ENCODE results near the gene PROX1. TPM values are rescaled to one million over a fixed set of nuclear protein-coding genes. Genes with fewer than 3 reads are reported as not detected.

Gene PROX1
- total RNA-seq, 1 donor from 2014 or later = under 0.01 TPM

DNA sequence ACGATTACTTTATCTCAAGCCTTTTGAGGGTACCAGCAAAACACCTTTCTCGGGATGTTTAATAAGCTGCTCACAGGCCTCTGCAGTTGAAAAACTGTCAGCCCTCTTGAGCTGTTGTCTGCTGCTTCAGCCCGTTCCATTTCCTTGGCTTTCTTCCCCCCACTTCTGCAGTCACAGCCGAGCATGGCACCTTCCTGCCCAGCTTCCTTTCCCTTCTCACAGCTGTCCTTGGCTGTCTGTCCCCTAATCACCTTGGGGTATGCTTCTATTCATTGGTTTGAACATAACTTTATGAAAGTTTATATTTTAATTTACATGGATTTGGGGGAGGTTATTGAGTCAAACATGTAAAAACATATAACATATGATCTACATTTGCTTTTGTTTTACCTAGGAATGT lies 6.9 kb upstream of the PROX1 start:
- Histone ChIP-seq H3K36me3 (ENCODE audit: control insufficient read depth, insufficient read depth, low read length) (no peaks in the 10 kb centered on the region), H3K27me3 (ENCODE audit: control insufficient read depth, insufficient read depth, low read length) (peaks cover 43% of the 10 kb centered on the region), H3K4me3 (ENCODE audit: low read depth, low read length) (no peak overlapping the region)
- DNase-seq (ENCODE audit: low read depth) = no peak
- TF ChIP-seq CTCF (IDR thresholded peaks at IDR 0.05; ENCODE audit: insufficient read depth, low read length, severe bottlenecking) = no peak
- no peak for FAIRE-seq

DNA sequence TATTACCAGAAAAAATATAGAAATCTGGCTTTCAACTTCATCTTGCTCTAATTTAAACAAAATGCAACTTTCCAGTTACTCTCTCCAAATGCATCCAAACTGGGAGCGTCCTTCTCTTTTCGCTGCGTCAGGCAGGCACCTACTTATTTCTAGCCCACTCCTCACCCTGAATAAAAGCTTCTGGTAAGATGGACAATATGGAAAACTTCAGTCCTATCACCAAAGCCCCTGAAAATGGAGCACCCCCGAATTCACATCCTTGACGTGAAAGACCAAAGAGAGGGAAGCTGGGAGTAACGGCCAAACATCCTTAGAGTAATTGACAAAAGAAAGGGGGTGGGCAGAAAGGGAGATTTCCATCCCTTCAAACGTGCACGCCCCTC lies 5.5 kb upstream of the PROX1 start:
- Histone ChIP-seq H3K36me3 (ENCODE audit: control insufficient read depth, insufficient read depth, low read length) (no peaks in the 10 kb centered on the region), H3K4me3 (ENCODE audit: low read depth, low read length) (no peak overlapping the region), H3K27me3 (ENCODE audit: control insufficient read depth, insufficient read depth, low read length) (peaks cover 50% of the 10 kb centered on the region)
- TF ChIP-seq CTCF (IDR thresholded peaks at IDR 0.05; ENCODE audit: insufficient read depth, low read length, severe bottlenecking) = no peak
- no peak for FAIRE-seq
- DNase-seq (ENCODE audit: low read depth) = no peak

DNA sequence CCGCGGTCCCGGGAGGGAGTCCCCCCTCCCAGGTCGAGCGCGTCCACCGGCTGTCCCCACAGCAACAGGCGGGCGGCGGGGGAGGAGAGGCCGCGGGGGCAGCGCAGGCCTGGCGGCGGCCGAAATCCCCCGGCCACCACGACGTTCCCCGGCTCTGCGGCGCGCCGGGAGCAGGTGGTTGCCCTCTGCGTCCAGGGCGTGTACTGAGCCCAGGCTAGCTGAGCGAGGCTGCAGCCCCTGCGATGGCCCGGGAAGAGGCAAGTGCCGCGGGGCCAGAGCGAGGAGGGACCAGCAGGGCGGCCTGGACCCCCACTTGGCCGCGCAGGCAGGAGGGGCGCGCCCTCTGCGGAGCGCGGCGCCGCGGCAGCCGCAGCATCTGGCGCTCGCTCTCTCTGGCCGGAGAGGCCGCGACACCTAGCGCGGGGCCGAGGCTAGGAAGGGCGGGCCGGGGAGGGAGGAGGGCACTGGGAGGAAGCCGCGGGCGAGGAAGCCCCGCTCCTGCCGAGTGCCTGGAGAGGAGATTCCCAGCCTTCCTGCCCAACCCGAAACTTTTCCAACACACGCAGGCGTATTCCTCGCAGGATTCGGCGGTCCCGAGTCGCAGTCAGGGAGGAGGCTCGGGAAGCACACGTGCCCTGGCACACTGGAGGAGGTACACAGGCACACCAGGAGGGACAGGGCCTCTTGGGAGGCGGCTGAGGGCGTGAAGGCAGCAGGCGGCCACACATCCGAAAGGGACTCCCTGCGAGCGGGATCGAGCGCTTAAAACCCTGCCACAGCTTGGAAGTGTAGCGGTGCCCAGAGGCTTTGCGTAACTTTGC lies 4.9 kb upstream of the PROX1 start:
- FAIRE-seq = no peak
- H3K36me3 ChIP-seq (ENCODE audit: control insufficient read depth, insufficient read depth, low read length) = no peaks in the 10 kb centered on the region
- no peak for DNase-seq (ENCODE audit: low read depth)
- no peak for TF ChIP-seq CTCF (IDR thresholded peaks at IDR 0.05; ENCODE audit: insufficient read depth, low read length, severe bottlenecking)
- no peak overlapping the region for H3K4me3 ChIP-seq (ENCODE audit: low read depth, low read length)
- peaks cover 50% of the 10 kb centered on the region for H3K27me3 ChIP-seq (ENCODE audit: control insufficient read depth, insufficient read depth, low read length)

DNA sequence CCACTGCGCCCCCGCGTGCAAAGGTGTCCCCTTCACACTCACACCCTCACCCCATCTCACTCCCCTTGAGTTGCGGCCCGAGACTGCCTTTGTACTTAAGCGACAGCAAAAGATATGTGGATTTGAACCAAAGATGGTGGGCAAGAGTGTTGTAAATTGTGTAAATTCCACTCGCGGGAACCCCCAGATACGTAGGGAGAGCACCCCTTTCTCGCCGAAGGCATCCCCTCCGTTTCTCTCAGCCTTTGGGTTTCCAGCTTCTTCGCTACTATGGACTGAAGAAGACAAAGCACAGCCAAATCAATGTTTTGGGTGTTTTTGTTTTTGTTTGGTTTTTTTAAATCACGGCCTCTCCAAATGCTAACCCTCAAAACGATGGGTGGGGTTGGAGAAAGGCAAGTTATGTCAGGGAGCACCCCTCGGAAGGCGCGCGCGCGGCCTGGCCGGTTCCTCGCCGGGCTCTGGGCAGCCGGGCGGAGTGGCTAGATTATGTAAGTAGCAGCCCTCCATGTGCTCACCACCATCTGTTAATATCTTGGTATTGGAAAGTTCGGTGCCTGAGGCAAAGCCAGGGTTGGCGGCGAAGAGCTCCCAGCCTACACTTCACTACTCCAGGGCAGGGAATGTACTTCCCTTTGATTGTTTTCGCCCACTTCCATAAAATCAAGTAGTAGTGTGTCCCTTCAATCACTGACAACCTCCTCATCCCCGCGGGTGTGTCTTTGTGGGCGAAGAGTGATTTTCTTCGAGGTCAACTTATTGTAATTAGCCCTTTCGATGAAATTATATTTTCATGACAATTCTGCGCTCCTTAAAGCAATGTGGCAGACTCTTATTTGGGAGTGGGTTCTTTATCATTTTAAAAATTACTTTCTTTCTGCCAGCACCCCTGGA lies 4.0 kb upstream of the PROX1 start:
- H3K36me3 ChIP-seq (ENCODE audit: control insufficient read depth, insufficient read depth, low read length) = no peaks in the 10 kb centered on the region
- TF ChIP-seq CTCF (IDR thresholded peaks at IDR 0.05; ENCODE audit: insufficient read depth, low read length, severe bottlenecking) = no peak
- no peak for DNase-seq (ENCODE audit: low read depth)
- H3K4me3 ChIP-seq (ENCODE audit: low read depth, low read length) = no peak overlapping the region
- no peak for FAIRE-seq
- H3K27me3 ChIP-seq (ENCODE audit: control insufficient read depth, insufficient read depth, low read length) = peaks cover 48% of the 10 kb centered on the region

DNA sequence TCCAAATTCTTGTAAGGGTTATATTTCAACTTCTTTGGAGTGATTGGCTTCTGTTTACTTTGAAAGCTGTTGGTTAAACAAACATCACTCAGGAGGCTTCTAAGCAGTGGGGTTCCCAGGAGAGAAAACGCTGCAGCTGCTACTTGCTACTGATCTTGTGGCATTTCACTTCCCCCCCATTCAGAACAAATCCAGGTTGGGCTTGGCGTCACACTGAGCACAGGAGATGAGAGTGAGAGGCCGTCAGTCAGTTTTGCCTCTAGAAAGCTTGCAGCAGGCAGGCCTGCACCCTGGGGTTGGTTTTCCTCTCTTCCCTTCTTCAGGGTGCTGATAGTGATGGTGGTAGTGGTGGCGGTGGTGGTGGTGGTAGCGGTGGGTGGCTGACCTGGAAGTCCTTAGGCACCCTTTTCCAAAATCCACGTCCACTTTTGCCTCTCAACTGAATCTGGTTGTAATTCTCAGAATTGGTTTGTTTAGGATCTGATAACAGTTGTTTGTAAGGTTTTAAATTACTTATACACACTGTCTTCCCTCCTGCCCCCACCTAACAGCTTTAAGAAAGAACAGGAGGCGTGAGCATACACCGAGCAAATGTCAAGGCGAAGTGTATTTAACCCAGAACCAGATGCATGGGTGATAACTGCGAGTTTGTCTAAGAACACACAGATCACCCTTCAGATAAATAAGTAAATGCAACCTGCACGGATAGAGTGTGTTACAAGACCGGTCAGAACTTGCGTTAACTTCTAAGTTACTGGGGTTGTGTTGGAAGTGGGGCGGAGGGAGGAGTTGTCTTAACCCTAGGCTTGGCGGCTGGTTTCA lies 3.2 kb upstream of the PROX1 start:
- DNase-seq (ENCODE audit: low read depth) (no peak), FAIRE-seq (no peak)
- no peaks in the 10 kb centered on the region for H3K36me3 ChIP-seq (ENCODE audit: control insufficient read depth, insufficient read depth, low read length)
- no peak for TF ChIP-seq CTCF (IDR thresholded peaks at IDR 0.05; ENCODE audit: insufficient read depth, low read length, severe bottlenecking)
- no peak overlapping the region for H3K4me3 ChIP-seq (ENCODE audit: low read depth, low read length)
- H3K27me3 ChIP-seq (ENCODE audit: control insufficient read depth, insufficient read depth, low read length) = peaks cover 51% of the 10 kb centered on the region
